H9 (cell line): ENCODE measurements around the gene ARNT2. TPM values are rescaled to one million over a fixed set of nuclear protein-coding genes. Genes with fewer than 3 reads are reported as not detected.

ENCODE experiments used
- DNase-seq: peaks from one replicate; pipeline ENCODE4 v3.0.0-alpha.2; 2017
- H2AFZ ChIP-seq: one replicate; pipeline ENCODE4 v1.6.1; 2013; ENCODE audit warnings: mild to moderate bottlenecking, low read length, control low read depth, moderate library complexity
- H2AK5ac ChIP-seq: 2 replicates; pipeline ENCODE4 v1.6.1; 2013; ENCODE audit warnings: low read length, control low read depth, mixed read lengths; ENCODE audit not compliant: insufficient read length
- H2BK120ac ChIP-seq: one replicate; pipeline ENCODE4 v1.6.1; 2013; ENCODE audit warnings: low read depth, mild to moderate bottlenecking, low read length, control low read depth, inconsistent platforms; ENCODE audit not compliant: poor library complexity, severe bottlenecking
- H2BK12ac ChIP-seq: 2 replicates; pipeline ENCODE4 v1.6.1; 2013; ENCODE audit warnings: low read length, control low read depth, mixed read lengths, low read depth; ENCODE audit not compliant: insufficient read length
- H2BK15ac ChIP-seq: 2 replicates; pipeline ENCODE4 v1.6.1; 2013; ENCODE audit warnings: low read depth, low read length, control low read depth
- H2BK20ac ChIP-seq: one replicate; pipeline ENCODE4 v1.6.1; 2013; ENCODE audit warnings: low read depth, mild to moderate bottlenecking, low read length, control low read depth, inconsistent platforms; ENCODE audit not compliant: poor library complexity, severe bottlenecking
- H2BK5ac ChIP-seq: 2 replicates; pipeline ENCODE4 v1.6.1; 2013; ENCODE audit warnings: low read length, control low read depth, mixed read lengths; ENCODE audit not compliant: insufficient read length
- H3K14ac ChIP-seq: 2 replicates; pipeline ENCODE4 v1.6.1; 2013; ENCODE audit warnings: low read length, control low read depth; ENCODE audit not compliant: insufficient read depth
- H3K18ac ChIP-seq: 2 replicates; pipeline ENCODE4 v1.6.1; 2013; ENCODE audit warnings: low read depth, mild to moderate bottlenecking, mixed read lengths, low read length, control low read depth; ENCODE audit not compliant: insufficient read length
- H3K23ac ChIP-seq: 2 replicates; pipeline ENCODE4 v1.6.1; 2013; ENCODE audit warnings: low read length, control low read depth, mixed read lengths, low read depth; ENCODE audit not compliant: insufficient read length
- H3K23me2 ChIP-seq: 2 replicates; pipeline ENCODE4 v1.6.1; 2013; ENCODE audit warnings: low read depth, mild to moderate bottlenecking, mixed read lengths, low read length, control low read depth; ENCODE audit not compliant: insufficient read length, poor library complexity, severe bottlenecking
- H3K27ac ChIP-seq: 2 replicates; pipeline ENCODE4 v1.5.1; 2013; ENCODE audit warnings: low read length, control low read depth, mixed read lengths, low read depth; ENCODE audit not compliant: insufficient read length
- H3K27me3 ChIP-seq: 2 replicates; pipeline ENCODE4 v1.6.1; 2013; ENCODE audit warnings: low read length, control low read depth, inconsistent platforms; ENCODE audit not compliant: insufficient read depth
- H3K4ac ChIP-seq: 2 replicates; pipeline ENCODE4 v1.6.1; 2013; ENCODE audit warnings: low read depth, mild to moderate bottlenecking, control low read depth, inconsistent platforms, low read length, moderate library complexity
- H3K4me1 ChIP-seq: 2 replicates; pipeline ENCODE4 v1.6.1; 2013; ENCODE audit warnings: low read length, control low read depth, inconsistent platforms; ENCODE audit not compliant: insufficient read depth
- H3K4me2 ChIP-seq: 2 replicates; pipeline ENCODE4 v1.6.1; 2013; ENCODE audit warnings: low read length, control low read depth, mixed read lengths; ENCODE audit not compliant: insufficient read length, insufficient read depth
- H3K56ac ChIP-seq: 2 replicates; pipeline ENCODE4 v1.6.1; 2013; ENCODE audit warnings: low read depth, mild to moderate bottlenecking, mixed read lengths, low read length, control low read depth; ENCODE audit not compliant: insufficient read length
- H3K79me1 ChIP-seq: 2 replicates; pipeline ENCODE4 v1.6.1; 2013; ENCODE audit warnings: low read depth, mild to moderate bottlenecking, moderate library complexity, low read length, control low read depth, inconsistent platforms; ENCODE audit not compliant: insufficient read depth, poor library complexity, severe bottlenecking
- H3K79me2 ChIP-seq: 2 replicates; pipeline ENCODE4 v1.6.1; 2013; ENCODE audit warnings: low read length, control low read depth, inconsistent platforms; ENCODE audit not compliant: insufficient read depth
- H3K9ac ChIP-seq: 2 replicates; pipeline ENCODE4 v1.6.1; 2013; ENCODE audit warnings: low read length, control low read depth, mixed read lengths; ENCODE audit not compliant: insufficient read length; ENCODE audit errors: extremely low read depth
- H3K9me3 ChIP-seq: one replicate; pipeline ENCODE4 v1.6.1; 2013; ENCODE audit warnings: low read depth, low read length, inconsistent platforms; ENCODE audit not compliant: control insufficient read depth
- H3T11ph ChIP-seq: one replicate; pipeline ENCODE4 v1.6.1; 2013; ENCODE audit warnings: mild to moderate bottlenecking, low read length, control low read depth, inconsistent platforms
- H4K20me1 ChIP-seq: one replicate; pipeline ENCODE4 v1.6.1; 2013; ENCODE audit not compliant: control insufficient read depth, insufficient read length, insufficient read depth
- H4K5ac ChIP-seq: 2 replicates; pipeline ENCODE4 v1.6.1; 2013; ENCODE audit warnings: low read depth, mild to moderate bottlenecking, mixed read lengths, low read length, control low read depth; ENCODE audit not compliant: insufficient read length
- H4K8ac ChIP-seq: replicated peaks from 2 replicates; pipeline ENCODE4 v1.6.1; 2013; ENCODE audit warnings: low read length, control low read depth, mixed read lengths, low read depth; ENCODE audit not compliant: insufficient read length
- H4K91ac ChIP-seq: 2 replicates; pipeline ENCODE4 v1.6.1; 2013; ENCODE audit warnings: low read depth, mild to moderate bottlenecking, moderate library complexity, mixed read lengths, low read length, control low read depth; ENCODE audit not compliant: insufficient read length
- H3K27ac Mint-ChIP-seq, 3 experiments: 2 replicates in 2 of 3; 3 replicates in 1 of 3; pipeline ENCODE4 v1.8.0; 2020 to 2021; ENCODE audit warnings: mixed read lengths in 3 of 3, mild to moderate bottlenecking in 1 of 3, moderate library complexity in 1 of 3
- H3K27me3 Mint-ChIP-seq: 2 replicates; pipeline ENCODE4 v1.8.0; 2021; ENCODE audit warnings: low read depth, mild to moderate bottlenecking, moderate library complexity, mixed read lengths
- H3K36me3 Mint-ChIP-seq, 3 experiments: 2 replicates in 2 of 3; 3 replicates in 1 of 3; pipeline ENCODE4 v1.8.0; 2020 to 2021; ENCODE audit warnings: low read depth in 3 of 3, mixed read lengths in 3 of 3; ENCODE audit not compliant: insufficient read depth in 1 of 3
- H3K4me1 Mint-ChIP-seq, 2 experiments: 2 replicates each; pipeline ENCODE4 v1.8.0; 2020; ENCODE audit warnings: mixed read lengths in 2 of 2
- H3K4me3 Mint-ChIP-seq, 2 experiments: 2 replicates in 1 of 2; 3 replicates in 1 of 2; pipeline ENCODE4 v1.8.0; 2020 to 2021; ENCODE audit warnings: mild to moderate bottlenecking in 2 of 2, mixed read lengths in 2 of 2, moderate library complexity in 1 of 2
- H3K9me3 Mint-ChIP-seq, 2 experiments: 2 replicates in 1 of 2; 3 replicates in 1 of 2; pipeline ENCODE4 v1.8.0; 2020; ENCODE audit warnings: mild to moderate bottlenecking in 2 of 2, mixed read lengths in 2 of 2, moderate library complexity in 1 of 2
- CTCF ChIP-seq: fragments of 200-600 bp; sonication (generic); conservative IDR thresholded peaks from 3 replicates; pipeline ENCODE4 v1.8.0; 2021; ENCODE audit warnings: antibody characterized with exemption, mild to moderate bottlenecking
- WGBS: extraction: QIAGEN DNeasy Blood & Tissue Kit; methylation state at CpG from one replicate; pipeline ENCODE4 v1.1.7; 2013; ENCODE audit warnings: missing lambda C conversion rate, low lambda C conversion rate, mixed read lengths; ENCODE audit not compliant: insufficient read length; ENCODE audit errors: extremely low coverage; 5-methylcytosine and 5-hydroxymethylcytosine counted together
- total RNA-seq: library from RNA; stranded (reverse); gene quantifications from 2 replicates; pipeline ENCODE4 v1.2.1, GENCODE V29; 2021

Gene ARNT2
- total RNA-seq, 1 experiment from 2014 or later, result 10.5 TPM

GRCh38 chr15:80432345-80432702 is 28.1 kb downstream of the ARNT2 start:
- no peak overlapping the region for H4K5ac ChIP-seq
- H4K8ac ChIP-seq, result no peak overlapping the region
- no peaks in the 10 kb centered on the region for H3K27me3 ChIP-seq
- Mint-ChIP-seq H3K36me3 (no peaks in the 10 kb centered on the region), H3K4me3 (no peak overlapping the region), H3K27ac (no peak overlapping the region), H3K4me1 (peaks cover 14 to 20% of the 10 kb centered on the region in 2 experiments), H3K9me3 (no peaks in the 10 kb centered on the region), H3K27me3 (peaks cover 8% of the 10 kb centered on the region)
- no peak overlapping the region for H2BK20ac ChIP-seq
- H3K14ac ChIP-seq, result no peak overlapping the region
- H3T11ph ChIP-seq, result no peak overlapping the region
- H2BK5ac ChIP-seq, result no peak overlapping the region
- H3K4me1 ChIP-seq, result no peaks in the 10 kb centered on the region; the same call in 1 of the 2 replicates
- H3K27ac ChIP-seq, result no peak overlapping the region
- H3K79me1 ChIP-seq, result no peaks in the 10 kb centered on the region
- H3K9me3 ChIP-seq, result no peaks in the 10 kb centered on the region
- no peaks in the 10 kb centered on the region for H4K20me1 ChIP-seq
- no peak overlapping the region for H2BK120ac ChIP-seq
- no peak for TF ChIP-seq CTCF
- H2BK15ac ChIP-seq, result no peak overlapping the region
- H2BK12ac ChIP-seq, result no peak overlapping the region
- no peak overlapping the region for H3K23ac ChIP-seq
- no peak overlapping the region for H3K9ac ChIP-seq
- H3K56ac ChIP-seq, result no peak overlapping the region
- no peak overlapping the region for H2AK5ac ChIP-seq
- H2AFZ ChIP-seq, result no peak overlapping the region
- H3K4ac ChIP-seq, result no peak overlapping the region
- WGBS, result no CpG with 5 or more reads among the region's 2 CpGs
- H3K4me2 ChIP-seq, result no peak overlapping the region
- no peak overlapping the region for H3K18ac ChIP-seq
- no peak for DNase-seq
- H4K91ac ChIP-seq, result no peak overlapping the region
- no peaks in the 10 kb centered on the region for H3K79me2 ChIP-seq
- H3K23me2 ChIP-seq, result no peaks in the 10 kb centered on the region
